HG03108 (cell line): ENCODE data around the gene PAEP.

ENCODE experiments used
- ATAC-seq: cut with Tn5 transposase; IDR thresholded peaks from one replicate; pipeline ENCODE4 v1.9.1; 2021; ENCODE audit warnings: moderate library complexity; ENCODE audit not compliant: unreplicated experiment

The PAEP gene

DNA sequence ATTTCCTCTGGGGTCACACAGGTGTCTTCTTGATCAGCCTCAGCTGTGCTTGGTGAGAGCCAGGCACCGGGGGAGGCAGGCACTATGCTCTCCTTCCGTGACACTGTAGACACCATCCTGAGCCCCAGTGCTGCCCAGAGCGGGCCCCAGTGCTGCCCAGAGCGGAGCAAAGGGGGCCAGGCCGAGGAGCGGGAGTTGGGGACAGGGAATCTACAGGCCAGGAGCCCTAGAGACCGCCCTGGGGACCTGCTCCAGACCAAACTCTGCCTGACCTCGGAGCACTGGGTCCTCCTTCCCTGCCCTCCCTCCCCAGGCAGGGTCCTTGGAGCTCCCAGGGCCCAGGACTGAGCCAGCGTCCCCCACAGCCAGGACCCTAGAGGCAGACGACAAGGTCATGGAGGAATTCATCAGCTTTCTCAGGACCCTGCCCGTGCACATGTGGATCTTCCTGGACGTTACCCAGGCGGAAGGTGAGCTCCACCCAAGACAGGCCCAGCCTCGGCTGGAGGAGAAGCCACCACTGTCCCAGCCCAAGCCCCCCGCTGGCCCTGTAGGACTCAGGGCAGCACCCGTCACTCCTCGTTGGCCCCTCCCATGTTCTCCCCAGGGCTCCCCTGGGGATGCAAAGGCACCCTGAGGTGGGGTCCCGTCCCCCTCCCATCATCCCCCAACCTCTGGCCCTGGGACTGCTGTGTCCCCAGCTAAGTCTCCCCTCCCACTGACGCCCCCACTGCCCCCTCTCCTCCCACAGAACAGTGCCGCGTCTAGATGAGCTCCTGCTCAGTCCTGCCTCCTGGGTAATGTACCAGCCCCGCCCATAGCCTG, 30.2 kb downstream of the PAEP start:
- no peak for ATAC-seq

DNA sequence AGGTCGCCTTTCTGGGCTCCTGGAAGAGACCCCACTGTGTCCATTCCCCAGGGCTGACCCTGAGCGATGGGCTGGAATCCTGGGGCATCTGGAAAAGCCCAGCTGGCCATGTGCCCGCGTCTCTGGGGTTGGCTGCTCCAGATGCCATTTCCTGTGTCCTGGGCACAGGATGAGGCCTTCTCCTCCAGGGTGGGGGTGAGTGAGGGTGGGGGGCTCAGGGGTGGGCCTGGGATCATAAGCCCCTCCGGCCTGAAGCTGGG, 30.7 kb downstream of the PAEP start:
- ATAC-seq = no peak

DNA sequence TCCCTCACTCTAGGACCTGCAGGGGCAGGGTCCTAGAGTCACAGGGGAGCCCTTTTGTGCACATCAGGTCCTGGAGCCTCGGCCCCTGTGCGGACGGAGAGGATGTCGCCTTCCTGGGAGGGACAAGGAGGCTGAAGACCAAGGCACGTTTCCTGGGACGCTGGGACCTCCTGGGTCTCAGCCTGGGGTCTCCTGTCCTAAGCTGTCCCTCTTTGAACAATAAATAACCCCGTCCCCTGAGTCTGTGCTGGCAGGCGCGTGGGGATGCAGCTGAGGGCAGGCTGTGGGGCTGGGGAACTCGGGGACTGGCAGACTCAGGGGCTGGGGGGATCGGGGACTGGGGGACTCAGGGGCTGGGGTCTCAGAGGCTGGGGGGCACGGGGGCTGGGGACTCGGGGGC, 31.1 kb downstream of the PAEP start:
- ATAC-seq = no peak

DNA sequence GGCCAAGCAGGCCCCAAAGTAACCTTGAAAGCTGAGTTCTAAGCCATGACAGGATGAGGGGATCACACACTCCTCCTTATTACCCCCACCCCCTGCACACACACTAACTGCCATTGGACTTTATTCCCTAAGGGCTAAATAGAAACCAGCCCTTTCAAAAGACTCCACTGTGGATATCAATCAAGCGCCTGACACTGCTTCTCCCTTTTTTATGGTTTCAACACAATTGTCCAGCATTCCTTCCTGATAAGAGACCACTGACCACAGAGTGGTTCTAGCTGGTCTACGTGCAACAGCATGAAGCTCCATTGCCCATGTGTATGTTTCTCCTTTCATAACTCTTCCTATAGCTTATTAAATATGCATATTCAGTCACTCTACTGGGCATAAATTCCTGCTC, 34.7 kb downstream of the PAEP start:
- ATAC-seq = no peak

DNA sequence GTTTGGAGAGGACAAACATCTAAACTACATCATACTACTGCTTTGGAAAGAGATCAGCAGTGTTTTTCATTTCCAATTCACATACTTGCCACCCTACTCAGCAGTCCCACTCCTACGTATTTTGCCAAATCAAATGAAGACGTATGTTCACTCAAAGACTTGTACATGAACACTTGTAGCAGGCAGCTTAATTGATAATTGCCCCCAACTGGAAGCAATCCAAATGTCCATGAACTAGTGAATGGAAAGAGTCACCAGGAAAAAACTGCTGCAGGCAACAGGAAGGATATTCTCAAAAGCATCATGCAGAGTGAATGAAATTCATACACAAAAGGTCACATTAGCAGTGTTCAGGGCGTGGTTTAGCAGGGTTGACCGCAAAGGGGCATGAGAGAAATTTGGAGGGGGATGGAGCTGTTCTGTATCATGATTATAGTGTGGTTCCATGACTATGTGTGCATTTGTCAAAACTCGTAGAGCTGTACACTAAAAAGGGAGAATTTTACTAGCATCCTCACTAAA, 38.8 kb downstream of the PAEP start:
- no peak for ATAC-seq

DNA sequence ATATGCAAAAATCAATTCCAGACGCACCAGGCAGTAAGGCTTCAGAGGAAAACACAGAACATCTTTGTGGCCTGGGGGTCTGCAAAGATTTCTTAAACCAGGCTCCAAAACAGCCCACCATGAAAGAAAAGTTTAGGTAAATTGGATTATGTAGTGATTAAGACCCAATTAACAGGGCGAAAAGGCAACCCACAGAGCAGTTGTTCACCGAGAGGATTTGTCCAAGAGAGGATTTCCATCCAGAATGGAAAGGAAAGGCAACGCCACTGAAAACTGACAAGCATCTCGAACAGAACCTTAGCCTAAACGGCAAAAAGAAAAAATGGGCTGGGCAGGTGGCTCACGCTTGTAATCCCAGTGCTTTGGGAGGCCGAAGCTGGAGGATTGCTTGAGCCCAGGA, 40.4 kb downstream of the PAEP start:
- no peak for ATAC-seq

DNA sequence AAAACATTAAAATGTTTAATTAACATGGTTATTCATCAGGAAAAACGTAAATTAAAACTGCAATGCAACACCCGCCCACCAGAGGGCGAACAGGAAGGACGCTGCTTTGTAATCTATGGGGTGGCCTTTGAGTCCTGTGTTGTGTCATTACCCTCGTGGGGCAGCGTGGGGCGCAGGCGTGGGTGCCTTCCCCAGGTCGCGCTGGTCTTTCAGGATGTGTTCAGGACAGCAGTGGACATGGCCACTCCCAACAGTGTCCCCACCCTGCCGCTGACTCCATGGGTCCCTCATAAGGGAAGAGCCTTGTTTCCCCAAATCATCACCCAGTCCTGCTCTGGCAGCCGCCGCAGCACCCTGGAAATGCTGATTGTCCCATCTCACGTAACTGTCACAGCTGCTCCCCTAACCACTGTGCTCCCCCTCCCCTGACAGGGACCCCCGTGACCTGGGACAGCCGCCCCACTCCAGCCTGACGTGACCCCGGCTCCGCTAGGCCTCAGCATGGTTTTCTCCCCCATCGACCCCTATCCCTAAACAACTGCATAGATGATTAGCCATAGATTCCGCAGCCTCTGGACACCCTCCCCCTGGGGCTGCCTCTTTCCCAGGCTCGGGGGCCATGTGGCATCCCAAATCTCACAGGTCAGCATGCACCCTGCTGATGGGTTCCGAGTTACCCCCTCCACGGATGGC, 41.4 kb downstream of the PAEP start:
- ATAC-seq = no peak

DNA sequence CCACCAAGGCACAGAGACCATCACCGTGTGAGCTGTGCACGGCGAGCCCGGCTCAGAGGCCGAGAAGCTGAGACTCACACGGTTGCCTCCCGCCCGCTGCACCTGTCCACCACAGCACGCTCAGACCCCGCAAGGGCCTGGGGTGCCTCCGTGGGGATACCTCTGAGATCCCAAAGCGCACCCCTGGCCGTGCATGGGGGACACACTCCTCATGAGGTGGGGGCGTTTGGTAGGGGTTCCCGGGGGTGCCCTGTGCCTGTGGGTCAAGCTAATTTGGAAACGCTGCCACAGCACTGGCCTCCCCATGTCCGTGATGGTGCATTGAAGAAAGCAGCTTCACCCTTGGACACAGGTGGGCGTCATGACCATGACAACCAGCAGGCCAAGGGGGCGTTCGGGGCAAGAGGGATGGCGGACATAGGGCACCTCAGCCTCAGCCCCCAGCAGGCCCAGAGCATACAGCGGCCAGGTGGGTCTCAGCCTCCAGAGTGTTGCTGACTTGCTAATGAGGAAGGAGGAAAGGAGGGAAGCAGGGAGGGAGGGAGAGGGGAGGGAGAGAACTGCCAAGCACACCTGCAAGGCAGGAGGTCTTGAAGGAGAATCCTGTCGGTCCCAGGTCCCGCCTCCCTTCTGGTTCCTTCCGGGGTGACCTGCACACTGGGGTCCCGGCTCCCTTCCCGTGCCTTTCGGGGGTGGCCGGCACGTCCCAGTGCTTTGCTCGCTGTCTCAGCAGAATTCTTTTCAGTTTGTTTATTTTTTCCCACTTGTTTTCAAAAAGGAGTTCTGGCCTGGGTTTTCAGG, 43.1 kb downstream of the PAEP start:
- no peak for ATAC-seq

DNA sequence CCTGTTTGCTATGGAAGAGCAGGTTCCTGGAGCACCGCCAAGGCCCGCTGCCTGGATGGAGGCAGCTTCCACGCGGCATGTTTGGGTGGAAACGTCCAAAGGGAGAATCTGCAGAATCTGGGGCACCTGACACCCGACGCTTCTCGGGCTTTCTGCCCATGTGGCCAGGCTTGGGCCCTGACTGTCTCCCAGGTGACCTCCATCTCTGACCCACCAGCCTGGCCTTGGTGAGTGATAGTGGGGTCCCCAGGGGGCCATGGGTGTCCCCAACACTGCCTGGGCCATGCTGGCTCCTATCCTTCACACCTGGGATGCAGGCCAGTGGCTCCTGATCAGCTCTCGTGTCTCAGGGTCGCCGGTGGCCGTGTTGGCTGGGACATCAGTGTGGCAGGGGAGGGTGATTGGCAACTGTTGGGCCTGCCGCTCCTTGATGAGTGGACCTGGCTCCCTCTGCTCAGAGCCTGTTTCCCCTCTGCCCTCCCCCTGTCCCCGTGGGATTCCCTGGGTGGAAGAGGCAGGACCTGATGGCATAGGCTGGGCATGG, 43.8 kb downstream of the PAEP start:
- no peak for ATAC-seq

DNA sequence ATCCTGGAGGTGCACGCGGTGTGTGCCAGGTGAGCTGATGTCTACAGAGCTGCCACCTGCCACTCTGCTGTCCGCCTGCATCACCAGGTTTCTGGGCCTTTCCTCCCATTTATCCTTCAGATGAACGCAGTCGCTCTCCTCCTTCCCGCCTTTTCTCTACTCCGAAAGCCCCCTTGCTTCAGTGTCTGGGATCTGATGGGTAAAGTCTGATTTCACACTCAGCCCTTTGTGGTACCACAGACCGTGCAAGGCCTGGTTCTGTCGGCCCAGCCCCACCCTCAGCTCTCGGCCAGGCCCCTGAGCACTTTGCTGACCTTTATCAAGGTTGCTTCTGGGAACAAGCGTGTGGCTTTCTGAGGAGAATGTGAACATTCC, 45.3 kb downstream of the PAEP start:
- no peak for ATAC-seq

DNA sequence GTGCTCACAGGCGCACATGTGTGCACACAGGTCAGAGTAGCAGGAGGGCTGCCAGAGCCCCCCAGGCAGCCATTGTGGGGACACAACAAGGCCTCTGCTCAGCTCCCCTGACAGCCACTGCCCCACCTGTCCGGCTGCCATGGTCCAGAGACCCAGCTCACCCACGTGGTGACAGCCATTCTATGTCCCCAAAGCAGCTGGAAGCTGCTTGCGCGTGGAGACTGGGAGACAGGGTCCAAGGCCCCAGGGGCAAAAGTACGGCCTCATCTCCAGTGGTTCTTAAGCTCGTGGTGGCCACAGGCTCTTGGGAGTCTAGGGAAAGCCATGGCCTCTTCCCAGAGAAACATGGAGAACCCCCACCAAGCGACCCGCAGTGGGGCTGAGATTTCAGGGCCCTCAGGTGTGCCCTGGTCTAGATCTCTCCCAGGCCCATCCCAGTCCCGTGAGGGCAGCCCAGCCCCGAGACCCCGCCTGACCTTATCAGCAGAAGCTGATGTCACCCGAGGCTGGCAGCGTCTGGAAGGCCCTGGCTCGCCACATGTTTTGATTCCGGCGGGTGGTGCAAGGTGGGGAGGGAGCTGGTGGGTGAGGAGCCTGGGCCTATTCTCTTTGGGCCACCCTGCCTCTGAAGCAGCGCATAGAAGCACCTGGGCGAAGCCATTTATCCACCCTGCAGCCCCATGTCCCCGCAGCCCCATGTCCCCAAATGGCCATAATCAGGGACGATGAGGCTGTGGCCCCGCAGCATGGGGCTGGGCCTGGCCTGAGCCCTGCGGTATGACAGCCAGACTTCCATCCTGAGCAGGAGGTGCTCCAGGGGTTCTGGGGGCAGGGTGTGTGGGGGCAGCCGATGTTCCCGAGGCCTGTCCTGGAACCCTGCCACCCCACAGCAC, 46.1 kb downstream of the PAEP start:
- ATAC-seq = no peak

DNA sequence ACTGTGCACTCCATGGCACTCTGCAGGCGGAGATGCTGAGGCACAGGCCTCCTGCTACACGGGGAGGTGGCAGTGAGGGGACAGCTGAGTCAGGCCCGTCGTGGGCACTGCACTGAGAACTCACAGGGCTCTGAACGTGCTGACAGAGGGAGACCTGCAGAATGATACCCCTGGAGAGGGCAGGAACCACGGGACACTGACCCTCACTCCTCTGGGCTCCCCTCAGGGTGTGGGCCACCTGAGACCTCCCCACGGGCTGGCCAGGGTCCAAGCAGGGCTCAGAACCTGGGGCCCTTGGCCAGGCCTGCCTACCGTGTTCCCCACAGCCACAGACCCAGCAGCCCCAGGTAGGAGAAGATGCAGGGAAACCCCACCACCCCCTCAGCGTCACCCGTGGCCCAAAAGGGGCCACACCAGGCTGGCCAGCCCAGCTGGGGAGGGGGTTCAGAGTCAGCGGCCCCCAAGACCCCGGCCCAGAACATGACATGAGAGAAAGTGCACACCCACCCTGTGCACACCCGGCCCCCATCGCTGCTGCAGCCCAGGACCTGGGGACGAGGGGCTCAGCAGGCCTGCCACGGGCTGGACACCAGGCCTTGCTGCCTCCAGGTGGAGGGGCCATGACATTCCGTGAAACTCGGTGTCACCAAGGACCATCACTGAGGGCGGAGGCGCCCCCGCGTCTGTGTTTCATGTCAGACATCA, 46.9 kb downstream of the PAEP start:
- ATAC-seq = no peak

DNA sequence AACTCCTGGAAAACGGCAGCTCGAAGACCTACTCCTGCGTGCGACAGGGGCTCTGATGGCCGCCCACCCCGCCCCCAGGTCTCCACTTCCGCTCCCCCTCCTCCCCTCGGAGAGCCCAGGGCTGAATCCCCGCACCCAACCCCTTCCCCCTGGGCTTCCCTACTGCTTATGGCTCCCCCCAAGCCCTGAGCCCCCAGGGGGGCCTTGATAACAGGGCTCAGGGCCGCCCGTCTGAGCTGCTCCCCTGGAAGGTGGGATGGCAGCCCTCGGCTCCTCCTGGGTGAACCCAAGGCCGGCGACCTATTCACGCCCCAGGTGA, 47.4 kb downstream of the PAEP start:
- no peak for ATAC-seq

DNA sequence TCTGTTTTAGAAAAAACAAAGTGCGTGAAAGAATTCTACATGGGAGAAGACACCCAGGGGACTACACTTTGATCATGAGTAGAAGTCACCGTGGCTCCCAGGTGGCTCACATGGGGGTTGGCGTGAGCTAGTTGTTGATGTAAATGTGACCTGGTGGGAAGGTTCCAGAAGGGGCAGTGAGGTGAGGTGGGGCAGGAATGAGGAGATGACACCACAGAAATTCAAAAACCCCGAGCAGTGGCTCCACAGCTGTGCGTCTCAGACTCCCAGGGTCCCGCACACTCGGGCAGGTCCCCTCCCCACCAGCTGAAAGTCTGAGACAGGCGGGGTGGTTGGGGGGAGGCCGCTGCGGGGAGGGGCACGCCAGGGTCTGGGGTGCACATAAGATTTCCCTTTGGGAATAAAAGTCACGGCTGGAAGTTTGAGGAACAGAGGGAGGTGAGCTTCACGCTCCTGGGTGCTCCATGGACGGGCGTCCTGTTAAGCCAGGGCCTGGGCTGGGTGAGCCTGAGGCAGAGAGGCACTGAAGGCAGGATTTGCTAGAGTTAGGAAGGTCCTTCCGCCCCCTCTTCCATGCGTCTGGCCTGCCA, 47.9 kb downstream of the PAEP start:
- ATAC-seq = no peak

DNA sequence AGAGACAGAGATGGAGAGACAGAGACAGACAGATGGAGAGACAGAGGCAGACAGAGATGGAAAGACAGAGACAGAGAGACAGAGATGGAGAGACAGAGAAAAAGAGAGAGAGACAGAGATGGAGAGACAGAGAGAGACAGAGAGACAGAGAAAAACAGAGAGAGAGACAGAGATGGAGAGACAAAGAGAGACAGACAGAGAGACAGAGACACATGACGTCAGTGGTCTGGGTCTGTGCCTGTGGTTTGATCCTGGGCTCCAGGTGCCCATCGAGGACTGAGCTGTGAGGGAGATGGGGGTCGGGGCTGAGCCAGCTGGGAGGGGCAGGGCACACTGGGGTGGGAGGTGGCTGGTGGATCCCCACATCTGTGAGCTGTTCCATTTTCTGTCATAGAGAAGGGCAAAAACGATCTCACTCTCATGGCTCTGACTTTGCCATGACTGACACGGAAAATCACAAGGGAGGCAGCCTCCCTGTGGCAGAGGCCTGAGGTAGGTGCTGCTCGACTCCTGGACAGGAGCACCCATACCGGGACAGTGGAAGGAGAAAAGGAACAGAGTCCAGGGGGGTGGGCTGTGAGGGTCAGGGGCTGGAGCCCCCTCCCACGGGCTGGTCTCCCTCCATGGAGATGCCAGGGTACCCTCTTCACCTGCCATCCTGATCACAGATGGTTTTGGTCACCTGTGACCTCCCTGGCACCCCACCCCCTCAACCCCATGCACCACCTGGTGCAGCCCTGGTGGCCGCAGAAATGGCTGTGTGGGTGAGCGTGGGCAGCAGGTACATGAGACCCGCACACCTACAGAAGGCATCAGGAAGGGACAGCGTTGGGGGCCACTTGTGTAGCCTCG, 49.0 kb downstream of the PAEP start:
- ATAC-seq = no peak

DNA sequence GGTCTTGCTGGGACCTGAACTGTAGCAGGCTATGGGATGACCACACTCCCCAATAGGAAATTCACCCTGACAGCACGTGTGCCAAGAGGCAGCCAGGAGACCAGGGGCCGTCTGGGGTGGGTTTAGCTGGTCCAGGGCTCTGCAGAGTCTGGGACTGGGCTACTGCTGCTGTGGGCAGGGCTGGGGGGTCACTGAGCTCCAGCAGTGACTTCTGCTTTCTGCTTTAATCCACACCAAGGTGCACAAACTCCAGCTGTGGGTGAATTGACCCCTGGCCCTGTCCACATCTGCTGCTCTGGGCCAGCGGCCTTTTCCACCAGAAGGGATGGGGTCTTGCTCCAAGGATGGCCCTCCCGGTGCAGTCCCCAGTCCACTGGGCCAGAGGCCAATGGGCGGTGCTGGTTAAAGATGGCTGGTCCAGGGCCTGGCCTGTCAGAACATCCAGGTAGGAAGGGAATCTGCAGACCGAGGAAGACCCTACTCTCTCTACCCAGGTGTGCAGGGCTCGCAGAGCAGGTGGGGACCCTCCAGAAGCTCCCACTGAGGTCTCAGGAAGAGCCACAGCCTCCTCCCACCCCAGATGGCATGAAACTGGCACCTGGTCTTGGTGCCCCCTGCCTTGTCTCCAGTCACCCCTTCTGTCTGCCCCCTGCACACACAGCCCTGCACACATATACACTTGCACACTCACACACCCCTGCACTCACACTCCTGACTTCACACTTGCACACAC, 49.8 kb downstream of the PAEP start:
- no peak for ATAC-seq

DNA sequence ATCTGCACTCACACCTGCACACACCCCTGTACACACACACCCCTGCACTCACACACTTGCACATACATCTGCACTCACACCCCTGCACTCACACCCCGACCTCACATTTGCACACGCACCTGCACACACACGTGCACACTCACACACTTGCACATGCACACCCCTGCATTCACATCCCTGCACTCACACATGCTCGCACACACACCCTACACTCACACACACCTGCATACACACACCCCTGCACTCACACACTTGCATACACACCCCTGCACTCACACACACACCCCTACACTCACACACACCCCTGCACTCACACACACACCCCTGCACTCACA, 50.3 kb downstream of the PAEP start:
- no peak for ATAC-seq

DNA sequence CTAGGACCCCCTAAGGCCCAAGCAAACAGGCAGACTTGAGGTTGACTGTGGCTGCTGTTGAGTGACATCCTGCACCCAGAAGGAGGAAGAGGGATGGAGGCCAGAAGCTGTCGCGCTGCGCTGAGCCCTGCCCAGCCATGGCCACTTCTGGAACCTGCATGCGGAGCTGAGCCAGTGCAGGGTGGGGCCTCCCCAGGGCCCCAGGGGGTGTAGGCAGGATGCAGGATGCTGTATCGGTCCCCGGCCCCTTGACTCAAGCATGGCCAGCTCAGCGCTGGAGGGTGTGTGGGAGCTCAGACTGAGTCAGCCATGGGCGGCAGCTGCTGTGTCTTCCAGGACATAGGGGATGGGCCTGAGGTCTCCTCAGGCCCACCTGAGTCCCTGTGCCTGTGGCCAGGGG, 50.9 kb downstream of the PAEP start:
- no peak for ATAC-seq
